NCI-H2171 (cell line): ENCODE data around the gene EIF4E2.

Experiments used
- DNase-seq: peaks from one replicate; lab custom pipeline; 2025; lab: John Stamatoyannopoulos, UW

EIF4E2 gene

GRCh38 chr2:232538671-232539070, 11.8 kb upstream of the EIF4E2 start:
- no peak for DNase-seq

GRCh38 chr2:232539298-232540231, 10.9 kb upstream of the EIF4E2 start, which contains the start of gene CHRNG:
CHRNG (plus strand) TSS chr2:232539692; CDS start chr2:232539748, 56 bp downstream.
- no peak for DNase-seq

GRCh38 chr2:232540441-232541041, 9.9 kb upstream of the EIF4E2 start:
- DNase-seq = no peak

- DNase-seq = no peak
Observed at GRCh38 chr2:232541195-232541960, 9.1 kb upstream of the EIF4E2 start.

GRCh38 chr2:232541961-232542714, 8.4 kb upstream of the EIF4E2 start:
- no peak for DNase-seq

GRCh38 chr2:232542715-232543467, 7.6 kb upstream of the EIF4E2 start:
- no peak for DNase-seq

GRCh38 chr2:232543491-232543890, 7.0 kb upstream of the EIF4E2 start:
- DNase-seq = no peak

GRCh38 chr2:232543928-232544631, 6.4 kb upstream of the EIF4E2 start:
- DNase-seq = no peak

GRCh38 chr2:232544674-232545073, 5.8 kb upstream of the EIF4E2 start:
- DNase-seq = no peak

GRCh38 chr2:232545511-232546375, 4.7 kb upstream of the EIF4E2 start:
- no peak for DNase-seq

GRCh38 chr2:232547991-232548390, 2.5 kb upstream of the EIF4E2 start:
- DNase-seq = no peak

GRCh38 chr2:232549655-232550353, 685 bp upstream of the EIF4E2 start:
- no peak for DNase-seq

- DNase-seq = no peak
Observed at GRCh38 chr2:232551250-232551638, 755 bp downstream of the EIF4E2 start.

- no peak for DNase-seq
Observed at GRCh38 chr2:232551776-232552175, 1.3 kb downstream of the EIF4E2 start.

GRCh38 chr2:232556426-232556825, 5.9 kb downstream of the EIF4E2 start:
- DNase-seq = no peak

- no peak for DNase-seq
Observed at GRCh38 chr2:232562515-232563151, 12.1 kb downstream of the EIF4E2 start.

- no peak for DNase-seq
Observed at GRCh38 chr2:232563580-232563979, 13.1 kb downstream of the EIF4E2 start.

GRCh38 chr2:232567721-232568120, 17.2 kb downstream of the EIF4E2 start:
- no peak for DNase-seq
